Measurements from ENCODE around the gene GYS1. TPM values are rescaled to one million over a fixed set of nuclear protein-coding genes. Genes with fewer than 3 reads are reported as not detected.
A peak's percentile ranks its signal among the peaks of the same experiment; 100 is the strongest.

Gene GYS1
- total RNA-seq, 1 donor from 2014 or later = 73.8 TPM

- no peak for DNase-seq (ENCODE audit: low spot score)
These were observed 28.7 kb downstream of the GYS1 start for GRCh38 chr19:48964205-48965039.

GRCh38 chr19:48963371-48964204 lies 29.5 kb downstream of the GYS1 start:
- peak; percentile 84 for DNase-seq (ENCODE audit: low spot score)

- no peak for DNase-seq (ENCODE audit: low spot score)
These were observed 30.3 kb downstream of the GYS1 start for GRCh38 chr19:48962849-48963165.

GRCh38 chr19:48962029-48962848 lies 30.9 kb downstream of the GYS1 start:
- peak; percentile 80 for DNase-seq (ENCODE audit: low spot score)

GRCh38 chr19:48961673-48962028 lies 31.5 kb downstream of the GYS1 start:
- no peak for DNase-seq (ENCODE audit: low spot score)

- DNase-seq (ENCODE audit: low spot score) = no peak
These were observed 32.0 kb downstream of the GYS1 start for GRCh38 chr19:48961051-48961649.

GRCh38 chr19:48959341-48960239 lies 33.5 kb downstream of the GYS1 start:
- DNase-seq (ENCODE audit: low spot score) = no peak

- DNase-seq (ENCODE audit: low spot score) = no peak
These were observed 35.1 kb downstream of the GYS1 start for GRCh38 chr19:48958006-48958405.

- DNase-seq (ENCODE audit: low spot score) = no peak
These were observed 37.7 kb downstream of the GYS1 start for GRCh38 chr19:48955308-48955958.

DNA sequence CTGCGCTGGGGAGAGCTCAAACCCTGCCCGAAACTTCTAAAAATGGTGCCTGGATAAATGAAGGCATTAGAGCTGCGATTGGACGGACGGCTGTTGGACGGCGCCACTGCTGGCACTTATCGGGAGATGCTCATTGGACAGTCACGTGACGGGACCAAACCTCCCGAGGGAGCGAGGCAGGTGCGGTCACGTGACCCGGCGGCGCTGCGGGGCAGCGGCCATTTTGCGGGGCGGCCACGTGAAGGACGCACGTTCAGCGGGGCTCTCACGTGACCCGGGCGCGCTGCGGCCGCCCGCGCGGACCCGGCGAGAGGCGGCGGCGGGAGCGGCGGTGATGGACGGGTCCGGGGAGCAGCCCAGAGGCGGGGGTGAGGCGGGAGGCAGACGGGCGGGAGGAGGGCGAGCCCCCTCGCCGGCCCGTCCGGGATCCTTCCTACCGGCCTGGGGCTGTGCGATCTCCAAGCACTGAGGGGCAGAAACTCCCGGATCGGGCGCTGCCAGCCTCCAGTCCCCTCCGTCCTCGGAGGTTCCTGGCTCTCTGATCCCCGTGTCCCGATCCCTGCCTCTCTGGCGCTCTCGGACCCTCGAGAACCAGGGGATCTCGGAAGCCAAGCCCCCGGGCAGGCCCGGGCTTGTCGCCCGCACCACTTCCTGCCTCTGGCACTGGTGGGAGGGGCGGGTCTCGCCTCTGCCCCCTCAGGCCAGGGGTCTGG lies 38.4 kb downstream of the GYS1 start, which contains the start of gene BAX:
BAX (plus strand) TSS at position 281 of the 713 bp plus-strand sequence; CDS start at position 335, 54 bp downstream.
- DNase-seq (ENCODE audit: low spot score) = peak; percentile 97

GRCh38 chr19:48953990-48954594 lies 39.0 kb downstream of the GYS1 start:
- no peak for DNase-seq (ENCODE audit: low spot score)

- no peak for DNase-seq (ENCODE audit: low spot score)
These were observed 40.0 kb downstream of the GYS1 start for GRCh38 chr19:48953141-48953540.

GRCh38 chr19:48950830-48951519 lies 42.1 kb downstream of the GYS1 start:
- DNase-seq (ENCODE audit: low spot score) = no peak

GRCh38 chr19:48950159-48950558 lies 43.0 kb downstream of the GYS1 start:
- no peak for DNase-seq (ENCODE audit: low spot score)

DNA sequence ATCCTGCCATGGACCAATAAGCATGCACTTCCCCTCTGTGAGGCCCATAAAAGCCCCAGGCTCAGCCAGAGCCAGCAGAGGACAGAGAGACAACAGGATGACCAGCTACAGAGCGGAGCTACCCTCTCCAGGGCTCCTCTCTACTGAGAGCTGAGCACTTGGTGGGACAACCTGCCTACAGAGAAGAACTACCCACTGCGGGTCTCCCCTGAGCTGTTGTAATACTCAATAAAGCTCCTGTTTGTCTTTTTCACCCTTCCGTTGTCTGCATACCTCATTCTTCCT lies 45.9 kb downstream of the GYS1 start:
- no peak for DNase-seq (ENCODE audit: low spot score)

DNA sequence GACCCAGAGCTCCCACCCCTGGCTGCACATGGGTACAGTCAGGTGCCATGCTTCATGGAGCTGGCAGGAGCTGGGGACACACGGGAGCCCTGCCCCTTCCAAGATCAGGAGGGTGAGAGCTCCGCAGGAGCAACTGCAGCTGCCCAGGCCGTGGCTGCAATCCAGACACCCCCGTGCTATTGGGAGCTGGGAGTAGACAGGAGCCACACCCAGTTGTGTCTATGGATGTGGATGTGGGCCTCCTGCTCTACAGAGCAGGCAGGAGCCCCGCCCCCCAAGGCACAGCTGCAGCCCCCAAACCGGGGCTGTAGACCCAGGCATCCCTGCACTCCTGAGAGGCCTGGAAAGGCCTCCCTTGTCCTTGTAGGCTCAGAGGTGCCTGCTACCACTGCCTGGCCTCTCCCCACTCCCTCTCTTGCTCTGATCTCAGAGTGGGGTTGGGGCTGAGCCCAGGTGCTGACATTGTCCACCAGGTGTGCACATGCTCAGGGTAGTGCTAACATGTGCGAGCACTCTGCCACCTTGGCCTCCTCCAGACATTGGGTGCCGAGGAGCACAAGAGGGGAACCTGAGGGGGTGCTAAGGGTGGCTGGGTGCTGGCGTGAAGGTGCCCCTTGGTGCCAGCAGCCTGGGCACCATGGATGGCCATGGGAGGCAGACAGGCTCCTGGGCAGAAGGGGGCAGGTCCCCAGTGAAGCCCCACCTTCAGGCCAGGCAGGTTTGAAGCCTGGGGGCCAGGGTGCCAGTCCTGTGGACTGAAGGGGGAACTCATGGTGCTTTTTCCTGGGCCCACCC lies 46.4 kb downstream of the GYS1 start:
- DNase-seq (ENCODE audit: low spot score) = no peak

- DNase-seq (ENCODE audit: low spot score) = no peak
These were observed 47.3 kb downstream of the GYS1 start for GRCh38 chr19:48945817-48946216.

GRCh38 chr19:48945415-48945814 lies 47.7 kb downstream of the GYS1 start:
- no peak for DNase-seq (ENCODE audit: low spot score)
